ENCODE results near the gene SAFB.

SAFB gene

GRCh38 chr19:5622465-5623396 is at the start of gene SAFB, which contains the start of gene SAFB2:
Gene SAFB (plus strand): TSS chr19:5623083. CDS start chr19:5623206, 123 bp downstream.
Gene SAFB2 (minus strand): TSS chr19:5622776. CDS start chr19:5622715, 61 bp downstream.
- peak; percentile 99 for DNase-seq

- DNase-seq = no peak
These were observed 47.3 kb upstream of the SAFB start for GRCh38 chr19:5575590-5575989.

- DNase-seq = peak; percentile 86
These were observed 44.6 kb upstream of the SAFB start for GRCh38 chr19:5578097-5578846.

GRCh38 chr19:5579286-5579685 is 43.6 kb upstream of the SAFB start:
- DNase-seq = no peak

- DNase-seq = no peak
These were observed 43.2 kb upstream of the SAFB start for GRCh38 chr19:5579697-5580096.

- no peak for DNase-seq
These were observed 42.7 kb upstream of the SAFB start for GRCh38 chr19:5580161-5580571.

GRCh38 chr19:5585461-5586299 is 37.2 kb upstream of the SAFB start:
- DNase-seq = peak; percentile 60

- no peak for DNase-seq
These were observed 36.4 kb upstream of the SAFB start for GRCh38 chr19:5586300-5587070.

- DNase-seq = no peak
These were observed 35.8 kb upstream of the SAFB start for GRCh38 chr19:5587071-5587455.

GRCh38 chr19:5587661-5588060 is 35.2 kb upstream of the SAFB start:
- DNase-seq = no peak

GRCh38 chr19:5588441-5588840 is 34.4 kb upstream of the SAFB start:
- DNase-seq = no peak

GRCh38 chr19:5588906-5589676 is 33.8 kb upstream of the SAFB start:
- DNase-seq = no peak

- DNase-seq = no peak
These were observed 32.6 kb upstream of the SAFB start for GRCh38 chr19:5590151-5590864.

GRCh38 chr19:5590865-5591154 is 32.1 kb upstream of the SAFB start:
- no peak for DNase-seq

GRCh38 chr19:5591476-5591875 is 31.4 kb upstream of the SAFB start:
- DNase-seq = no peak

GRCh38 chr19:5592531-5593342 is 30.1 kb upstream of the SAFB start:
- DNase-seq = no peak

- no peak for DNase-seq
These were observed 29.3 kb upstream of the SAFB start for GRCh38 chr19:5593343-5594255.

- DNase-seq = no peak
These were observed 28.3 kb upstream of the SAFB start for GRCh38 chr19:5594521-5594950.

GRCh38 chr19:5595129-5595528 is 27.8 kb upstream of the SAFB start:
- no peak for DNase-seq

Data from stimulated activated CD8-positive, alpha-beta memory T cell treated with anti-CD3 and anti-CD28 coated beads, Interleukin-4, amount 100 ng/mL, for 48 hours (primary cell).